GM18520 (cell line): ENCODE data around the gene CDC25B.
"Not testable (repeated sequence)": the region's sequence is repeated elsewhere in the genome, so short reads cannot be mapped to it uniquely, and the experiment has no call there.

Experiments
- ATAC-seq: cut with Tn5 transposase; IDR thresholded peaks from one replicate; pipeline ENCODE4 v1.9.1; 2021; ENCODE audit not compliant: unreplicated experiment

The CDC25B gene

GRCh38 chr20:3821996-3822395 is 25.9 kb downstream of the CDC25B start:
- ATAC-seq = no peak

GRCh38 chr20:3823881-3824280 is 27.8 kb downstream of the CDC25B start:
- no peak for ATAC-seq

- ATAC-seq = no peak
Measured at GRCh38 chr20:3825526-3825925, 29.4 kb downstream of the CDC25B start.

- ATAC-seq = no peak
Measured at GRCh38 chr20:3826420-3826819, 30.3 kb downstream of the CDC25B start.

- no peak for ATAC-seq
Measured at GRCh38 chr20:3828798-3829197, 32.7 kb downstream of the CDC25B start.

GRCh38 chr20:3829891-3830290 is 33.8 kb downstream of the CDC25B start:
- not testable (repeated sequence) for ATAC-seq

- no peak for ATAC-seq
Measured at GRCh38 chr20:3836132-3836531, 40.0 kb downstream of the CDC25B start.

- ATAC-seq = no peak
Measured at GRCh38 chr20:3839328-3839727, 43.2 kb downstream of the CDC25B start.

GRCh38 chr20:3840201-3840600 is 44.1 kb downstream of the CDC25B start:
- not testable (repeated sequence) for ATAC-seq

GRCh38 chr20:3842348-3842930 is 46.3 kb downstream of the CDC25B start:
- no peak for ATAC-seq

- no peak for ATAC-seq
Measured at GRCh38 chr20:3843490-3843889, 47.4 kb downstream of the CDC25B start.

- not testable (repeated sequence) for ATAC-seq
Measured at GRCh38 chr20:3843990-3844619, 48.0 kb downstream of the CDC25B start.

GRCh38 chr20:3846378-3846739 is 50.2 kb downstream of the CDC25B start:
- ATAC-seq = no peak

- peak; percentile 87 for ATAC-seq
Measured at GRCh38 chr20:3846740-3847428, 50.8 kb downstream of the CDC25B start, which contains the start of gene MAVS. TSS of gene MAVS (plus strand) at chr20:3846834. CDS start at chr20:3854625, 7,791 bp downstream.

GRCh38 chr20:3847429-3847940 is 51.4 kb downstream of the CDC25B start:
- no peak for ATAC-seq

GRCh38 chr20:3848565-3848964 is 52.5 kb downstream of the CDC25B start:
- ATAC-seq = no peak

- no peak for ATAC-seq
Measured at GRCh38 chr20:3854462-3854871, 58.4 kb downstream of the CDC25B start.
